Prostate gland (tissue), 2 donors: ENCODE results near the gene SEC31B. TPM values are rescaled to one million over a fixed set of nuclear protein-coding genes. Genes with fewer than 3 reads are reported as not detected.

ENCODE experiments used
- DNase-seq: peaks from one replicate; pipeline ENCODE4 v3.0.0-alpha.2; 2019; ENCODE audit warnings: low spot score
- H3K27ac ChIP-seq, 2 donors: fragments of 200-600 bp; sonication (generic); 2 replicates each; pipeline ENCODE4 v1.5.1; 2017 to 2019
- H3K27me3 ChIP-seq: fragments of 200-600 bp; sonication (generic); replicated peaks from 2 replicates; pipeline ENCODE4 v1.5.1; 2019; ENCODE audit not compliant: insufficient read depth
- H3K36me3 ChIP-seq, 2 donors: fragments of 200-600 bp; sonication (generic); 1 replicate in 1 of 2; 2 replicates in 1 of 2; pipeline versions ENCODE4 v1.5.1 to v1.8.1; 2017 to 2019
- H3K4me1 ChIP-seq: fragments of 200-600 bp; sonication (generic); replicated peaks from 2 replicates; pipeline ENCODE4 v1.5.1; 2019
- H3K4me3 ChIP-seq, 2 donors: fragments of 200-600 bp; sonication (generic); 2 replicates each; pipeline ENCODE4 v1.5.1; 2017 to 2019
- H3K9me3 ChIP-seq: fragments of 200-600 bp; sonication (generic); 2 replicates; pipeline ENCODE4 v1.5.1; 2017
- POLR2A ChIP-seq: fragments of 450-650 bp; IDR thresholded peaks from one replicate; pipeline ENCODE4 v1.6.1; 2016; ENCODE audit warnings: antibody characterized with exemption, mild to moderate bottlenecking
- POLR2AphosphoS5 ChIP-seq: sonication (generic); formaldehyde crosslinking; IDR thresholded peaks from one replicate; pipeline ENCODE4 v1.6.1; 2017; ENCODE audit warnings: antibody characterized with exemption
- WGBS: methylation state at CpG from one replicate; pipeline ENCODE4 v1.1.5; 2018; 5-methylcytosine and 5-hydroxymethylcytosine counted together
- intact Hi-C: fragments of 100-400 bp; cut with DNase I; formaldehyde crosslinking; loops from one replicate; pipeline ENCODE4 v1.14.2; 2022
- total RNA-seq, 2 donors: library from RNA; depleted of rRNA; stranded (reverse); fragments of >200 nt; gene quantifications; one replicate each; pipeline ENCODE4 v1.1.0, GENCODE V29; 2016
- TF ChIP-seq, protein P1 (sequence below), 4 experiments: fragments of 200-600 bp in 2 of 4; fragments of 450-650 bp in 2 of 4; sonication (generic) in 2 of 4; IDR thresholded peaks; 1 replicate in 3 of 4; 2 replicates in 1 of 4; pipeline ENCODE4 v1.5.1; 2016 to 2019; ENCODE audit warnings: antibody characterized with exemption in 4 of 4, mild to moderate bottlenecking in 2 of 4, moderate library complexity in 2 of 4

Gene SEC31B
- total RNA-seq, 2 donors from 2014 or later: 10.5 to 17.3 TPM

- Histone ChIP-seq H3K27me3 (no peaks in the 10 kb centered on the region), H3K4me3 (no peak overlapping the region), H3K27ac (no peak overlapping the region), H3K4me1 (no peaks in the 10 kb centered on the region), H3K9me3 (no peaks in the 10 kb centered on the region), H3K36me3 (peaks cover 11 to 19% of the 10 kb centered on the region in 2 donors)
- no peak for DNase-seq
- WGBS: 87% methylated on average over 5 of the region's 5 CpGs
- intact Hi-C loops: no loop called here
- TF ChIP-seq, protein P1, sequence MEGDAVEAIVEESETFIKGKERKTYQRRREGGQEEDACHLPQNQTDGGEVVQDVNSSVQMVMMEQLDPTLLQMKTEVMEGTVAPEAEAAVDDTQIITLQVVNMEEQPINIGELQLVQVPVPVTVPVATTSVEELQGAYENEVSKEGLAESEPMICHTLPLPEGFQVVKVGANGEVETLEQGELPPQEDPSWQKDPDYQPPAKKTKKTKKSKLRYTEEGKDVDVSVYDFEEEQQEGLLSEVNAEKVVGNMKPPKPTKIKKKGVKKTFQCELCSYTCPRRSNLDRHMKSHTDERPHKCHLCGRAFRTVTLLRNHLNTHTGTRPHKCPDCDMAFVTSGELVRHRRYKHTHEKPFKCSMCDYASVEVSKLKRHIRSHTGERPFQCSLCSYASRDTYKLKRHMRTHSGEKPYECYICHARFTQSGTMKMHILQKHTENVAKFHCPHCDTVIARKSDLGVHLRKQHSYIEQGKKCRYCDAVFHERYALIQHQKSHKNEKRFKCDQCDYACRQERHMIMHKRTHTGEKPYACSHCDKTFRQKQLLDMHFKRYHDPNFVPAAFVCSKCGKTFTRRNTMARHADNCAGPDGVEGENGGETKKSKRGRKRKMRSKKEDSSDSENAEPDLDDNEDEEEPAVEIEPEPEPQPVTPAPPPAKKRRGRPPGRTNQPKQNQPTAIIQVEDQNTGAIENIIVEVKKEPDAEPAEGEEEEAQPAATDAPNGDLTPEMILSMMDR (IDR thresholded peaks at IDR 0.05): no peak
- no peak for TF ChIP-seq POLR2AphosphoS5
- TF ChIP-seq POLR2A: no peak
Observed at GRCh38 chr10:100544950-100545349, 25.3 kb upstream of the SEC31B start.

DNA sequence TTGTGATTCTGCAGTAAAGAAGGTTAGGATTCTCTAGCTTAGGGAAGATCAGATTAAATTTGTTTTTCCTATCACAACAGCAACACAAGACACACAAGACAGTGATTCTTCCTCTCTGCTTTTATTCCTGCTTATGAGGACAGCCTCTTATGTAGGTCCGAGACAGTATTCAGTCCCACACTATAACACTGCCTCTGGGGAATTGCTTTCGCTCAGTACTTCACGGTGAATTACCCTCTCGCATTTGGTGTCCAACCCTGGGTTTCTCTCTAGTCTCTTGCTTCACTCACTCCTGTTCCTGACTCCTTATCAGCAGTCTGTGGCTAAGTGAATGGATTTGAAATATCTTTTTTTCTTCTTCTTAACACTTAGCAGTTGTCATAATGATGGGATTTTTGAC lies 17.8 kb upstream of the SEC31B start:
- H3K27ac ChIP-seq: no peak overlapping the region
- no peaks in the 10 kb centered on the region for H3K9me3 ChIP-seq
- no peaks in the 10 kb centered on the region for H3K36me3 ChIP-seq
- H3K4me3 ChIP-seq: no peak overlapping the region
- TF ChIP-seq, protein P1 (IDR thresholded peaks at IDR 0.05): no peak
- TF ChIP-seq POLR2A (no peak), POLR2AphosphoS5 (no peak)
- intact Hi-C loops: no loop called here
- H3K27me3 ChIP-seq: no peaks in the 10 kb centered on the region
- DNase-seq: no peak
- H3K4me1 ChIP-seq: peaks cover 7% of the 10 kb centered on the region
- whole genome bisulfite sequencing: 83% methylated on average over 4 of the region's 4 CpGs

DNA sequence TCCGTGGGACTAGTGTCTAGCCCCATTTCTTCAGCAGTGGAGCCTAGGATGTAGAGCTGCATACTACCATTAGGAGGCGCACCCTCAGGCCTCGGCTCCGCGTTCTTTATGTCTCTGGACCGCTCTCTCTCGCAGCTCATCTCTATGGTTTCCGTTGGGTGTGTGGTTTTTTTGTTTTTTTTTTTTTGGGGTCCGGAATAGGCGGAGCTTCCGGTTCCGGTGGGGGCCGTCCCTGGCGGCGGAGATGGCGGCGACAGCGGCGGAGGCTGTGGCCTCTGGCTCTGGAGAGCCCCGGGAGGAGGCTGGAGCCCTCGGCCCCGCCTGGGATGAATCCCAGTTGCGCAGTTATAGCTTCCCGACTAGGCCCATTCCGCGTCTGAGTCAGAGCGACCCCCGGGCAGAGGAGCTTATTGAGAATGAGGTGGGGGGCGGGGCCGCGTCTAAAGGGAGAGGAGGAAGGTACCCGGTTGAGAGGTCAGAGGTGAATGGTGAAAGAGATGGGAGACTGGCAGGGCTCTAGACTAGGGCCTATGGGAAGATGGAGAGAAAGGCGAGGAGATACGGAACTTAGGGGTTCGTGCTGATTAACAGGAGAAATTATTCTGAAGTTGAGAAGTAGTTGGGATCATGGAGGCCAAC lies 16.2 kb upstream of the SEC31B start, which contains the start of gene HIF1AN:
Gene HIF1AN, plus strand, starts transcription at position 229 of the 639 bp plus-strand sequence. Its CDS starts 16 bp downstream, at position 245.
- Histone ChIP-seq H3K36me3 (no peaks in the 10 kb centered on the region), H3K27ac (peak within 1 kb of the TSS; percentile 63 to 76), H3K4me3 (peak within 1 kb of the TSS; percentile 66 to 80), H3K9me3 (no peaks in the 10 kb centered on the region), H3K4me1 (peaks cover 7% of the 10 kb centered on the region), H3K27me3 (no peaks in the 10 kb centered on the region)
- WGBS: under 1% methylated on average over 35 of the region's 35 CpGs
- TF ChIP-seq, protein P1 (IDR thresholded peaks at IDR 0.05): peak; percentile 78 to 92 (median 86)
- TF ChIP-seq POLR2AphosphoS5: peak; percentile 99
- no peak for TF ChIP-seq POLR2A
- intact Hi-C loops: no loop called here
- DNase-seq: peak; percentile 88

DNA sequence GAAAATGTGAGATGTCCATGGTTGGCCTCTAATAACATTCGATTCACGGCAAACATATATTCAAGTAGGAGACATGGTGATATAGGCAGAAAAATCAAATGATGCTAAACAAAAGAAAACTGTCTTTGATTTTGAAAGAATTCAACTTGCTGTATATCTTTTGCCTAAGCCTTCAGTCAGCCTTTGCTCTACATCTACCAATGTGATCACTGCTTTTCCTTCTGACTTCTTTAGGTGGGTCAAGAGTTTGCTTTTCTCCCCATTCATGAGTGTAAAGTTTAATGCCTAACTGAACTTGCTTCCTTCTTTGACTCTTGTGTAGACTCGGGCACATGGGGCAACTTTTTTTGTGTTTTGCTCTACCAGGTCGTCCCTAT lies 15.7 kb upstream of the SEC31B start:
- no peaks in the 10 kb centered on the region for H3K9me3 ChIP-seq
- H3K36me3 ChIP-seq: no peaks in the 10 kb centered on the region
- no peaks in the 10 kb centered on the region for H3K27me3 ChIP-seq
- peak overlapping the region in 1 of 2 donors; percentile 63 for H3K27ac ChIP-seq
- peaks cover 7% of the 10 kb centered on the region for H3K4me1 ChIP-seq
- 48% methylated on average over 4 of the region's 4 CpGs for whole genome bisulfite sequencing
- DNase-seq: no peak
- no peak for TF ChIP-seq POLR2A
- TF ChIP-seq, protein P1 (IDR thresholded peaks at IDR 0.05): no peak
- no peak for TF ChIP-seq POLR2AphosphoS5
- intact Hi-C loops: no loop called here
- peak overlapping the region; percentile 66 to 80 for H3K4me3 ChIP-seq

DNA sequence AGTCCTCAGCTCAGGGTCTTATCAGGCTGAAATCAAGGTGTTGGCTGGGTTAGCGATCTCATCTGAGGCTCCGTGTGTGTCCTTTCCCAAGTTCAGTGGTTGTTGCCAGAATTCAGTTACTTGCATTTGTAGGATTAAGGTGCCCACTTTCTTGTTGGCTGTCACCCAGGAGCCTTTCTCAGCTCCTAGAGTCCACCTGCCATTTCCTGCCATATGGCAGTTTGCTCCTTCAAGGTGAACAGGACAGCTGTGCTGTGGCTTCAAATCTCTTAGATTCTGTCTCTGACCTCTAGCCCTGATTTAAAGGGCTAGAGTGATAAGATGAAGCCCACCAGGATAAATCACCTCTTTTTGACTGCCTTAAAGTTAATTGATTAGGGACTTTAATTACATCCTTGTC lies 15.1 kb upstream of the SEC31B start:
- Histone ChIP-seq H3K4me1 (peaks cover 7% of the 10 kb centered on the region), H3K27ac (no peak overlapping the region), H3K9me3 (no peaks in the 10 kb centered on the region), H3K27me3 (no peaks in the 10 kb centered on the region), H3K36me3 (no peaks in the 10 kb centered on the region), H3K4me3 (no peak overlapping the region)
- TF ChIP-seq POLR2AphosphoS5 (no peak), POLR2A (no peak)
- TF ChIP-seq, protein P1 (IDR thresholded peaks at IDR 0.05): no peak
- WGBS: 43% methylated on average over 2 of the region's 2 CpGs
- intact Hi-C loops: no loop called here
- no peak for DNase-seq
